H1 (cell line): Measurements from ENCODE around the gene FXR2. TPM values are rescaled to one million over a fixed set of nuclear protein-coding genes. Genes with fewer than 3 reads are reported as not detected.

ENCODE experiments used
- CBX5 ChIP-seq: fragments of 300-800, 300-1000 bp; sonication (generic); IDR thresholded peaks from 2 replicates; pipeline ENCODE4 v1.7.1; 2016; ENCODE audit warnings: antibody characterized with exemption, low read length, low read depth
- CHD7 ChIP-seq: fragments of 300-600 bp; sonication (generic); IDR thresholded peaks from 2 replicates; pipeline ENCODE4 v1.7.1; 2012; ENCODE audit warnings: low read length, moderate library complexity, mild to moderate bottlenecking, inconsistent platforms; ENCODE audit not compliant: insufficient replicate concordance
- MAFK ChIP-seq: IDR thresholded peaks from 2 replicates; pipeline ENCODE4 v1.6.1; 2012; ENCODE audit warnings: low read depth, mild to moderate bottlenecking, improper control_type of control experiment, low read length
- SIX5 ChIP-seq: IDR thresholded peaks from 2 replicates; pipeline ENCODE4 v1.6.1; 2011; ENCODE audit warnings: mild to moderate bottlenecking, low read depth, low read length
- SP4 ChIP-seq: IDR thresholded peaks from 2 replicates; pipeline ENCODE4 v1.6.1; 2012; ENCODE audit warnings: low read length, inconsistent platforms
- TAF7 ChIP-seq: optimal IDR thresholded peaks from 2 replicates; pipeline ENCODE3; 2011; ENCODE audit warnings: low read depth, mild to moderate bottlenecking, inconsistent platforms, low read length, moderate library complexity, borderline replicate concordance
- YY1 ChIP-seq: IDR thresholded peaks from 2 replicates; pipeline ENCODE4 v1.6.1; 2011; ENCODE audit warnings: low read depth, mild to moderate bottlenecking, low read length
- polyA plus RNA-seq, 7 experiments: library from polyadenylated mRNA; depleted of rRNA in 3 of 7; stranded (reverse) in 5 of 7; unstranded in 2 of 7; fragments of >200 nt in 5 of 7; fragments of 200-250 nt in 2 of 7; gene quantifications; 1 replicate in 5 of 7; 2 replicates in 1 of 7; 4 replicates in 1 of 7; pipeline versions ENCODE4 v1.2.1 to v1.2.3, GENCODE V29; 2011 to 2013; ENCODE audit warnings: missing spikeins in 2 of 7, mixed read lengths in 2 of 7
- total RNA-seq: library from RNA; stranded (reverse); fragmentation: NEBNext Ultra II Directional; extraction: Animal tissue kit (Norgen Biotek cat#: 25700); gene quantifications from 2 replicates; pipeline ENCODE4 v1.2.1, GENCODE V29; 2021
- TF ChIP-seq, protein P1 (sequence below): IDR thresholded peaks from 2 replicates; pipeline ENCODE4 v1.6.1; 2012; ENCODE audit warnings: low read length, inconsistent platforms

FXR2 gene
- total and polyA plus RNA-seq, 2 of the 8 experiments (the other 6 are each of a cell fraction or from before 2014, with no cell fraction given), result 26.2 to 44.0 TPM

DNA sequence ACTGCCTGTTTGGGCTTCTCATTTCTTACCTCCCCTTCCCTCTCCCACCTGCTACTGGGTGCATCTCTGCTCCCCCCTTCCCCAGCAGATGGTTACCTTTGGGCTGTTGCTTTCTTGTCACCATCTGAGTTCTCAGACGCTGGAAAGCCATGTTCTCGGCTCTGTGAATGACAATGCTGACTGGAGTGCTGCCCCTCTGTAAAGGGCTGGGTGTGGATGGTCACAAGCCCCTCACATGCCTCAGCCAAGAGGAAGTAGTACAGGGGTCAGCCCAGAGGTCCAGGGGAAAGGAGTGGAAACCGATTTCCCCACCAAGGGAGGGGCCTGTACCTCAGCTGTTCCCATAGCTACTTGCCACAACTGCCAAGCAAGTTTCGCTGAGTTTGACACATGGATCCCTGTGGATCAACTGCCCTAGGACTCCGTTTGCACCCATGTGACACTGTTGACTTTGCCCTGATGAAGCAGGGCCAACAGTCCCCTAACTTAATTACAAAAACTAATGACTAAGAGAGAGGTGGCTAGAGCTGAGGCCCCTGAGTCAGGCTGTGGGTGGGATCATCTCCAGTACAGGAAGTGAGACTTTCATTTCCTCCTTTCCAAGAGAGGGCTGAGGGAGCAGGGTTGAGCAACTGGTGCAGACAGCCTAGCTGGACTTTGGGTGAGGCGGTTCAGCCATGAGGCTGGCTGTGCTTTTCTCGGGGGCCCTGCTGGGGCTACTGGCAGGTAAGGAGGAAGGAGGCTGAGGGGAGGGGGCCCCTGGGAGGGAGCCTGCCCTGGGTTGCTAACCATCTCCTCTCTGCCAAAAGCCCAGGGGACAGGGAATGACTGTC, 35.5 kb downstream of the FXR2 start, which contains the start of gene CD68 (continued):
- TF ChIP-seq SIX5 (no peak), MAFK (no peak), YY1 (no peak), SP4 (peak; percentile 28; the same call in 1 of the 2 replicates), CHD7 (peak; percentile 47), CBX5 (no peak), TAF7 (peak; percentile 41)
- TF ChIP-seq, protein P1, sequence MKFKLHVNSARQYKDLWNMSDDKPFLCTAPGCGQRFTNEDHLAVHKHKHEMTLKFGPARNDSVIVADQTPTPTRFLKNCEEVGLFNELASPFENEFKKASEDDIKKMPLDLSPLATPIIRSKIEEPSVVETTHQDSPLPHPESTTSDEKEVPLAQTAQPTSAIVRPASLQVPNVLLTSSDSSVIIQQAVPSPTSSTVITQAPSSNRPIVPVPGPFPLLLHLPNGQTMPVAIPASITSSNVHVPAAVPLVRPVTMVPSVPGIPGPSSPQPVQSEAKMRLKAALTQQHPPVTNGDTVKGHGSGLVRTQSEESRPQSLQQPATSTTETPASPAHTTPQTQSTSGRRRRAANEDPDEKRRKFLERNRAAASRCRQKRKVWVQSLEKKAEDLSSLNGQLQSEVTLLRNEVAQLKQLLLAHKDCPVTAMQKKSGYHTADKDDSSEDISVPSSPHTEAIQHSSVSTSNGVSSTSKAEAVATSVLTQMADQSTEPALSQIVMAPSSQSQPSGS, result peak; percentile 91; the same call in 1 of the 2 replicates
